Upper lobe of left lung (tissue), 4 donors: ENCODE data around the gene UBAP1.

ENCODE experiments used
- CTCF ChIP-seq, 6 experiments: fragments of 450-650 bp in 4 of 6; fragments of 200-600 bp in 2 of 6; sonication (generic) in 2 of 6; IDR thresholded peaks; one replicate each; pipeline ENCODE4 v1.5.1; 2016 to 2019; ENCODE audit warnings: antibody characterized with exemption in 6 of 6
- EP300 ChIP-seq, 4 donors: sonication (generic); formaldehyde crosslinking; IDR thresholded peaks; one replicate each; pipeline ENCODE4 v1.5.1; 2017; ENCODE audit warnings: antibody characterized with exemption in 4 of 4, control low read depth in 2 of 4
- POLR2A ChIP-seq, 4 donors: fragments of 450-650 bp; IDR thresholded peaks; one replicate each; pipeline ENCODE4 v1.5.1; 2016 to 2017; ENCODE audit warnings: antibody characterized with exemption in 4 of 4, mild to moderate bottlenecking in 2 of 4

GRCh38 chr9:34232201-34232600, 53.4 kb downstream of the UBAP1 start:
- TF ChIP-seq CTCF (IDR thresholded peaks at IDR 0.05) (no peak), POLR2A (IDR thresholded peaks at IDR 0.05) (no peak), EP300 (IDR thresholded peaks at IDR 0.05) (no peak)
